ENCODE data around the gene ZNF503. TPM values are rescaled to one million over a fixed set of nuclear protein-coding genes. Genes with fewer than 3 reads are reported as not detected.

The ZNF503 gene
- total and polyA plus RNA-seq, 8 donors: 13.8 to 41.2 (median 23.4) TPM

DNA sequence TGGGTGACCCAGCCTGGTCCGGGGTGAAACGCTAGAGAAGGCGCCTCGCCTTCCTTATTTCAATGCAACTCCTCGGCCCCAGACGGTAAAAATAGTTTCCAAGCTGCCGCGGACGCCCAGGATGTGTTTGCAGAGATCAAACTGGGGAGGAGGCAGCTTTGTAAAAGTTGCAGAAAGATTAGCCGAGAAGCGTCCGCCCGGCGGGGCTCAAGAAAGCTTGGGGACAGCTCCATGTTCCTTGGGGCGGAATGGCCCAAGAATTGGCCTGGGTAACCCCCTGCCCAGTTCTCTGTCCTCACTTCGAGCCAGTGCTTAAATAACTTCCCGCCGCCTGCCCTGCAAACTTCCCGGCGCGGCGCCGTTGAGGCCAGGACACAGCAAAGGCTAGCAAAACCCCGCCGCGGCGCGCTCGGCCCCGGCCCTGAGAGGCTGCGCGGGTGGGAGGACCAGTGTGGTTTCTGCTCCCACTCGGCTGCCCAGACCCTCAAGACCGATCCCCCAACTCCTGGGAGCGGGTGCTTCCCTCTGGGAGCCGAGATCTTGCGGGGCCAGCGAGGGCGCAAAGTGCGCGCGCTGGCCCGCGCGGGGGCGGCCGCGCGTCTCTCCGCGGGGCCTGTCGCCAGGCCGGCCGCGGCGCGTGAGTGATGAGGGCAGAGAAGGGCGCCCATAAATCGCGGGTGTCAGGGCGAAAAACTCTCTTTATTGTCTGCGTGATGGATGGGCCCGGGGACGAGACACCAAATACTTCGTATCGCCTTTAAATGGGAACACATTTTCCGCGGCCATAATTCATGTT, 6.3 kb upstream of the ZNF503 start:
- Histone ChIP-seq H3K36me3 (no peaks in the 10 kb centered on the region), H3K27ac (peak overlapping the region; percentile 32 to 97 (median 86)), H3K9me3 (no peaks in the 10 kb centered on the region), H3K4me3 (peak overlapping the region; percentile 49 to 87 (median 60)), H3K4me1 (peaks cover 0 to 4% (median 0%) of the 10 kb centered on the region in 3 donors), H3K27me3 (no peaks in the 10 kb centered on the region)
- peak; percentile 39 to 85 (median 55) for DNase-seq
- 31 to 33% methylated on average over 66 to 68 of the region's 68 CpGs for WGBS, 2 donors
- peak in 1 of 4 donors; percentile 3 for ATAC-seq
- TF ChIP-seq, protein P1, sequence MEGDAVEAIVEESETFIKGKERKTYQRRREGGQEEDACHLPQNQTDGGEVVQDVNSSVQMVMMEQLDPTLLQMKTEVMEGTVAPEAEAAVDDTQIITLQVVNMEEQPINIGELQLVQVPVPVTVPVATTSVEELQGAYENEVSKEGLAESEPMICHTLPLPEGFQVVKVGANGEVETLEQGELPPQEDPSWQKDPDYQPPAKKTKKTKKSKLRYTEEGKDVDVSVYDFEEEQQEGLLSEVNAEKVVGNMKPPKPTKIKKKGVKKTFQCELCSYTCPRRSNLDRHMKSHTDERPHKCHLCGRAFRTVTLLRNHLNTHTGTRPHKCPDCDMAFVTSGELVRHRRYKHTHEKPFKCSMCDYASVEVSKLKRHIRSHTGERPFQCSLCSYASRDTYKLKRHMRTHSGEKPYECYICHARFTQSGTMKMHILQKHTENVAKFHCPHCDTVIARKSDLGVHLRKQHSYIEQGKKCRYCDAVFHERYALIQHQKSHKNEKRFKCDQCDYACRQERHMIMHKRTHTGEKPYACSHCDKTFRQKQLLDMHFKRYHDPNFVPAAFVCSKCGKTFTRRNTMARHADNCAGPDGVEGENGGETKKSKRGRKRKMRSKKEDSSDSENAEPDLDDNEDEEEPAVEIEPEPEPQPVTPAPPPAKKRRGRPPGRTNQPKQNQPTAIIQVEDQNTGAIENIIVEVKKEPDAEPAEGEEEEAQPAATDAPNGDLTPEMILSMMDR (IDR thresholded peaks at IDR 0.05): no peak
- no peak for FAIRE-seq
- intact Hi-C loops (cut with DNase I): loop anchor here in 1 of 3 donors (10.0 kb wide), 2 partner anchors 367 to 517 kb away; no protein-coding TSS in a partner anchor

DNA sequence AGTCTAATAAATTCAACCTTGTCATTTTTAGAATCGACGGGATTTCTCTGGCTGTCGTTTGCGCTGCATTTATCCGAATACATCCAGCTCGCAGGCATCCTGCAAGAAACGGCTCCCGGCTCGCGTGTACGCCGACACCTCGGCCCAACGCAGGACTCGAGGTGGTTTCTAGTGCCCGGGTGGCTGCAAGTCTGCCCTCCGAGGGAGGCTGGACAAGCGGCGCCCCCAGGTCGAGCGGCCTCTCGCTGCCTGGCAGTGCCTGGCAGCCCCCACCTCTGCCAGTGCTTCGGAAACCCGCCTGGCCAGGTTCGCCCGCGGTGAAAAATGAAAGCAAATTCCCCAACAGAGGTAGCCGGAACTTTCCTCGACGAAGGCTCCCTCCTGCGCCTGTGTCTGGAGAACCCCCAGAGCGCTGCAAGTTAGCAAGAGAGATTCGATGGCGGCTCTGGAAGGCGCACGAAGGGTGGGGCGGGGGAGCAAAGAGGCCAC, 5.7 kb upstream of the ZNF503 start:
- DNase-seq (peak in 5 of 6 donors; percentile 33 to 80 (median 48)), ATAC-seq (no peak), FAIRE-seq (no peak)
- Histone ChIP-seq H3K4me3 (peak overlapping the region; percentile 49 to 87 (median 60)), H3K36me3 (no peaks in the 10 kb centered on the region), H3K27ac (peak overlapping the region; percentile 7 to 97 (median 86)), H3K9me3 (no peaks in the 10 kb centered on the region), H3K4me1 (peaks cover 0 to 4% (median 0%) of the 10 kb centered on the region in 3 donors), H3K27me3 (no peaks in the 10 kb centered on the region)
- TF ChIP-seq, protein P1 (IDR thresholded peaks at IDR 0.05): no peak
- 50 to 57% methylated on average over 37 of the region's 37 CpGs for WGBS, 2 donors
- intact Hi-C loops (cut with DNase I): loop anchor here in 1 of 3 donors (10.0 kb wide), 2 partner anchors 368 to 518 kb away; no protein-coding TSS in a partner anchor

DNA sequence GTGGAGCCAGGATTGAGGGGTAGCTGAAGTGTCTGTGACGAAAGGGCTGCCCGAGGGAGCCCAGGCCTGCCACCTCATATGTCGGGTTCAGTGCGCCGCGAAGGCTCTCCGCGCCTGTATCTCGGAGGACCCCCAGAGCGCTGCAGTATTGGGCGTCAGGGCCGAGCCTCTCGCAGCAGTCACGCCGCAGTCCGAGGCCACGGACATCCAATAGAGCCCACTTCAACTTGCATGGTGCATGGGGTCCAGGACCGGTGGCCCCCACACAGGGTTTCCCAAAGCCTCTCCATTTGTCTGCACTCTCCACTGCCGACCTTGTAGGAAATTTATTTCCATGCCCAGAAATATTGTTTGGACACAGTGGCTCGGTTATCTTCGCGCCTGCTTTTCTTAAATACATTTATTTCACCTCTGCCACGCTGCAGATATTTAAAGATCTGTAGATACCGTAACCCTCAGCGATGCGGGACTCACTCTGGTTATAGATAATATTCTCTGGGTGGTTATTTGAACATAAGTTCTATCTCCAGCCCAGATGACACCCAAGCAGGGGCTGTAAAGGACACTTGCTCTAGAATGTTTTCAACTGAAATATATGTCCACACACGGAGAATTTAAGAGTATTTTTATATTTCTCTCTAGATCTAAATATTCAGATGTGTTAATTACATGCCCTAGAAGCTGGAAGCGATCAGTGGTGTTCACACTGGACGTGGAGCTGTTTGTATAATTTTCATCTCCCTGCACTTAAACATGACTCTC, 5.1 kb upstream of the ZNF503 start:
- peak overlapping the region in 2 of 4 donors; percentile 84 to 97 for H3K27ac ChIP-seq
- no peak for ATAC-seq
- peak in 1 of 6 donors; percentile 74 for DNase-seq
- H3K4me1 ChIP-seq: peaks cover 0 to 4% (median 0%) of the 10 kb centered on the region in 3 donors
- no peaks in the 10 kb centered on the region for H3K9me3 ChIP-seq
- TF ChIP-seq, protein P1 (IDR thresholded peaks at IDR 0.05): no peak
- H3K36me3 ChIP-seq: no peaks in the 10 kb centered on the region
- WGBS, 2 donors: 78 to 83% methylated on average over 29 of the region's 29 CpGs
- no peaks in the 10 kb centered on the region for H3K27me3 ChIP-seq
- intact Hi-C loops (cut with DNase I): loop anchor here in 1 of 3 donors (10.0 kb wide), 2 partner anchors 368 to 518 kb away; no protein-coding TSS in a partner anchor
- no peak for FAIRE-seq
- peak overlapping the region in 3 of 4 donors; percentile 49 to 61 (median 59) for H3K4me3 ChIP-seq

DNA sequence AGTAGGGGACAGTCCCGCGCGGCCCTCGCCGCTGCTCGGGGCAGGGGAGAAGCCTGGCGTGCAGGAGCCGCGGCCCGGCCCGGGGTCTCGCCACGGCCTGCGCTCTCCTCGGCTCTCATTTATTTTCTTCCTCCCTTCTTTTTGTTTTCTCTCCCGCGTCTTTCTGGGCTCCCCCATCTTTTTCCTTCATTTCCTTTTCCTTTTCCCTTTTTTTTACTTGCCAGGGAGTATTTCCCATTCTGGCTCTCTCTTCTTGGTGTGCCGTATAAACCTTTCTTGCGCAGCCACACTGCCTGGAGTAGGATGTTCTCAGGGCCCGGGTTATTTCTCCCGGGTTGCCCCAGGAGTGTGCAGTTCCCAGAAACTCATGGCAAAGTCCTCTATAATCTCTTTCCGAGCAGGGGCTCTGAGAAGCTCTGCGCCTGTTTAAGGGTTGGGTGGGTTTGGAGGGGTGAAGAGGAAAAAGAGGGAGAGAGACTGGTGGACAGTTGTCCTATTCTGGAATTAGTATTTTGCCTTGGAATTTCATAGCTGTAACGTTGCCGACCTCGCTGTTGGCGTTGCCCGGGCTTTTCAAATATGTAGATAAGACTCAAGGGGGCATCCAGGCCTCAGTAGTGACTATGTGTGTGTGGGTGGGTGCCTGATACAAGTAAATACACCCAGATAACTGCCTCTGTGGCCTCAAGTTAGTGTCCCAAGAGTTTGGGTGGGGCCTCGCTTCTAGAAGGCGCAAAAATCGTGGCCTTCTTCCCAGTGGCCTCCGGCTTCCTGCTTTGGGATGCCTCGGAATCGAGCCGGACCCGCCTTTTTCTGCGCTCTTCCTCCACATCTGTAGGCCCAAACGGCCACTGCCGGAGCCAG, 4.3 kb upstream of the ZNF503 start:
- Histone ChIP-seq H3K27ac (peak overlapping the region; percentile 16 to 99 (median 97)), H3K9me3 (no peaks in the 10 kb centered on the region), H3K4me3 (peak overlapping the region in 3 of 4 donors; percentile 91 to 98 (median 94)), H3K36me3 (no peaks in the 10 kb centered on the region), H3K4me1 (peaks cover 0 to 4% (median 0%) of the 10 kb centered on the region in 3 donors), H3K27me3 (no peaks in the 10 kb centered on the region)
- TF ChIP-seq, protein P1 (IDR thresholded peaks at IDR 0.05): no peak
- DNase-seq: peak in 2 of 6 donors; percentile 25 to 34
- 53 to 74% methylated on average over 38 to 39 of the region's 39 CpGs for WGBS, 2 donors
- no peak for ATAC-seq
- FAIRE-seq: no peak
- intact Hi-C loops (cut with DNase I): loop anchor here in 1 of 3 donors (10.0 kb wide), 2 partner anchors 369 to 519 kb away; no protein-coding TSS in a partner anchor

All from pancreas (tissue), 10 donors.